Caki2 (cell line): ENCODE results near the gene C5orf22. TPM values are rescaled to one million over a fixed set of nuclear protein-coding genes. Genes with fewer than 3 reads are reported as not detected.
A peak's percentile ranks its signal among the peaks of the same experiment; 100 is the strongest.
"Not testable (repeated sequence)": the region's sequence is repeated elsewhere in the genome, so short reads cannot be mapped to it uniquely, and the experiment has no call there.

Experiments used
- DNase-seq: peaks from one replicate; pipeline ENCODE4 v3.0.0-alpha.2; 2015; ENCODE audit warnings: low read depth
- in situ Hi-C: cut with HindIII; loops from 2 replicates; pipeline ENCODE4 v1.10.0; 2016; ENCODE audit warnings: low sequenced_read_pairs, low pct_unique_long_range_greater_than_20kb, mixed read lengths
- total RNA-seq: library from RNA; depleted of rRNA; stranded (reverse); fragments of >200 nt; shearing (Covaris generic); gene quantifications from 2 replicates; pipeline ENCODE4 v1.2.3, GENCODE V29; 2014; ENCODE audit warnings: low replicate concordance

C5orf22 gene
- total RNA-seq, 1 experiment from 2014 or later = 2.2 TPM

GRCh38 chr5:31537851-31538250 is 5.8 kb downstream of the C5orf22 start:
- in situ Hi-C loops = no loop called here
- no peak for DNase-seq

- DNase-seq, in situ Hi-C loops: not testable (repeated sequence)
Measured at GRCh38 chr5:31549114-31549513, 17.0 kb downstream of the C5orf22 start.

- in situ Hi-C loops = no loop called here
- no peak for DNase-seq
Measured at GRCh38 chr5:31551878-31552277, 19.8 kb downstream of the C5orf22 start.

- no peak for DNase-seq
- in situ Hi-C loops = no loop called here
Measured at GRCh38 chr5:31553863-31554262, 21.8 kb downstream of the C5orf22 start.

GRCh38 chr5:31554552-31554951 is 22.5 kb downstream of the C5orf22 start:
- in situ Hi-C loops = no loop called here
- DNase-seq = no peak

- DNase-seq = no peak
- in situ Hi-C loops = no loop called here
Measured at GRCh38 chr5:31556461-31556860, 24.4 kb downstream of the C5orf22 start.

GRCh38 chr5:31559942-31560341 is 27.8 kb downstream of the C5orf22 start:
- in situ Hi-C loops = no loop called here
- no peak for DNase-seq

- in situ Hi-C loops = no loop called here
- DNase-seq = no peak
Measured at GRCh38 chr5:31561946-31562345, 29.8 kb downstream of the C5orf22 start.

GRCh38 chr5:31563216-31563615 is 31.1 kb downstream of the C5orf22 start:
- no peak for DNase-seq
- in situ Hi-C loops = no loop called here

- in situ Hi-C loops, DNase-seq: not testable (repeated sequence)
Measured at GRCh38 chr5:31566362-31566761, 34.3 kb downstream of the C5orf22 start.

GRCh38 chr5:31568302-31568835 is 36.3 kb downstream of the C5orf22 start:
- no peak for DNase-seq
- in situ Hi-C loops = no loop called here

- in situ Hi-C loops = no loop called here
- no peak for DNase-seq
Measured at GRCh38 chr5:31569068-31569467, 37.0 kb downstream of the C5orf22 start.

GRCh38 chr5:31573494-31574142 is 41.5 kb downstream of the C5orf22 start:
- in situ Hi-C loops = no loop called here
- DNase-seq = no peak

- in situ Hi-C loops = no loop called here
- DNase-seq = no peak
Measured at GRCh38 chr5:31574772-31575171, 42.7 kb downstream of the C5orf22 start.

GRCh38 chr5:31577438-31577837 is 45.3 kb downstream of the C5orf22 start:
- in situ Hi-C loops = no loop called here
- no peak for DNase-seq

- in situ Hi-C loops = no loop called here
Measured at GRCh38 chr5:31579558-31579957, 47.5 kb downstream of the C5orf22 start.

GRCh38 chr5:31581498-31582099 is 49.5 kb downstream of the C5orf22 start:
- peak; percentile 11 for DNase-seq
- in situ Hi-C loops = no loop called here

More at GRCh38 chr5:31579558-31579957, 47.5 kb downstream of the C5orf22 start:
- no peak for DNase-seq

GRCh38 chr5:31583129-31583528 is 51.0 kb downstream of the C5orf22 start:
- DNase-seq = no peak
- in situ Hi-C loops = no loop called here

GRCh38 chr5:31585166-31585894 is 53.2 kb downstream of the C5orf22 start:
- in situ Hi-C loops = no loop called here
- no peak for DNase-seq
